ENCODE results near the gene FXYD1. TPM values are rescaled to one million over a fixed set of nuclear protein-coding genes. Genes with fewer than 3 reads are reported as not detected.
A peak's percentile ranks its signal among the peaks of the same experiment; 100 is the strongest.

The FXYD1 gene
- total RNA-seq, 1 donor from 2014 or later: 0.52 TPM

DNA sequence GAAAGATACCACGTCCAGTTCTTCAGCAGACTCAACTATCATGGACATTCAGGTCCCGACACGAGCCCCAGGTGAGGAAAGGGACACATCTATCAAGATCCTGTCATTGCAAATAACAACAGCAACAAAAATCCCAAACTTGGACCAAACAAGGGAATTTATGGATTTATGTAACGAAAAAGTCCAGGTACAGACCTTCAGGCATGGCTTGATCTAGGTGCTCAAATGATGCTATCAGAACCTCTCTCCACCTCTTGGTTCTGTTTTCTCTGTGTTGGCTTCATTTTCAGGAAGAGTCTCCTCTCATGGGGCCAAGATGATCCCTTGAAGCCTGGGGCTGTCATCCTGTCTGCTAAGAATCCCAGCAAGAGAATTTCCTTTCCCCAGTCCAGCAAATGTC lies 18.8 kb downstream of the FXYD1 start:
- peak overlapping the region; percentile 62 for H3K27ac Mint-ChIP-seq (ENCODE audit: unreplicated experiment)
- no peak overlapping the region for H3K4me2 ChIP-seq (ENCODE audit: low read length)
- peaks cover 25% of the 10 kb centered on the region for H3K36me3 Mint-ChIP-seq (ENCODE audit: low read depth, unreplicated experiment)
- H3K4me3 Mint-ChIP-seq (ENCODE audit: unreplicated experiment): no peak overlapping the region
- DNase-seq (ENCODE audit: low read depth): no peak
- peaks cover 22% of the 10 kb centered on the region for H4K20me1 ChIP-seq (ENCODE audit: insufficient read depth, low read length)
- H3K27me3 ChIP-seq (ENCODE audit: insufficient read depth, low read length): no peaks in the 10 kb centered on the region
- peaks cover 25% of the 10 kb centered on the region for H3K79me2 ChIP-seq (ENCODE audit: insufficient read depth, low read length)
- TF ChIP-seq, protein P1, sequence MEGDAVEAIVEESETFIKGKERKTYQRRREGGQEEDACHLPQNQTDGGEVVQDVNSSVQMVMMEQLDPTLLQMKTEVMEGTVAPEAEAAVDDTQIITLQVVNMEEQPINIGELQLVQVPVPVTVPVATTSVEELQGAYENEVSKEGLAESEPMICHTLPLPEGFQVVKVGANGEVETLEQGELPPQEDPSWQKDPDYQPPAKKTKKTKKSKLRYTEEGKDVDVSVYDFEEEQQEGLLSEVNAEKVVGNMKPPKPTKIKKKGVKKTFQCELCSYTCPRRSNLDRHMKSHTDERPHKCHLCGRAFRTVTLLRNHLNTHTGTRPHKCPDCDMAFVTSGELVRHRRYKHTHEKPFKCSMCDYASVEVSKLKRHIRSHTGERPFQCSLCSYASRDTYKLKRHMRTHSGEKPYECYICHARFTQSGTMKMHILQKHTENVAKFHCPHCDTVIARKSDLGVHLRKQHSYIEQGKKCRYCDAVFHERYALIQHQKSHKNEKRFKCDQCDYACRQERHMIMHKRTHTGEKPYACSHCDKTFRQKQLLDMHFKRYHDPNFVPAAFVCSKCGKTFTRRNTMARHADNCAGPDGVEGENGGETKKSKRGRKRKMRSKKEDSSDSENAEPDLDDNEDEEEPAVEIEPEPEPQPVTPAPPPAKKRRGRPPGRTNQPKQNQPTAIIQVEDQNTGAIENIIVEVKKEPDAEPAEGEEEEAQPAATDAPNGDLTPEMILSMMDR (IDR thresholded peaks at IDR 0.05; ENCODE audit: insufficient read depth, low read depth, low read length): no peak
- TF ChIP-seq EZH2 (IDR thresholded peaks at IDR 0.05; ENCODE audit: insufficient read depth, low read length): no peak
- H3K4me1 ChIP-seq (ENCODE audit: insufficient read depth, low read length): peaks cover 6% of the 10 kb centered on the region
- no peak overlapping the region for H3K4me3 ChIP-seq (ENCODE audit: insufficient read depth, low read depth, low read length)
- H3K36me3 ChIP-seq (ENCODE audit: insufficient read depth, low read length): peaks cover 36% of the 10 kb centered on the region
- H3K27me3 Mint-ChIP-seq (ENCODE audit: low read depth, unreplicated experiment): peaks cover 6% of the 10 kb centered on the region
- peaks cover 9% of the 10 kb centered on the region for H3K9me3 Mint-ChIP-seq (ENCODE audit: unreplicated experiment)
- H3K4me1 Mint-ChIP-seq (ENCODE audit: low read depth, unreplicated experiment): peaks cover 4% of the 10 kb centered on the region
- peaks cover 3% of the 10 kb centered on the region for H3K9me3 ChIP-seq (ENCODE audit: insufficient read depth, low read depth, low read length)
- no peak overlapping the region for H2AFZ ChIP-seq (ENCODE audit: low read depth, low read length)
- FAIRE-seq: no peak
- no peak overlapping the region for H3K9ac ChIP-seq (ENCODE audit: low read length)
- H3K27ac ChIP-seq (ENCODE audit: low read depth, low read length): no peak overlapping the region

DNA sequence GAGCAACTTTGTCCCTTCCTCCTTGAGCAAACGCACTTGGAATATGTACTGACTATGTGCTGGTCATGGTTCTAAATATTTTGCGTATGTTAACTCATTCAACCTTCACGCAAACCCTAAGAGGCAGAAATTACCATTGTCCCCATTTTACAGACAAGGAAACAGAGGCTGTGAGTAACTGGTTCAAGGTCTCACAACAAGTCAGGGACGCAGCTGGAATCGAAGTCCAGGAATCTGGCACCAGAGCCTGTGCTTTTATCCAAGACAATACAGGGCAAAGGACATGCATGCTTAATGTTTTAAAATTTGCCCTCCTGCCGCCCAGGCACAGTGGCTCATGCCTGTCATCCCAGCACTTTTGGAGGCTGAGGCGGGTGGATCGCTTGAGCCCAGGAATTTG lies 21.0 kb downstream of the FXYD1 start:
- H3K4me3 Mint-ChIP-seq (ENCODE audit: unreplicated experiment): no peak overlapping the region
- peaks cover 24% of the 10 kb centered on the region for H3K9me3 Mint-ChIP-seq (ENCODE audit: unreplicated experiment)
- H3K36me3 Mint-ChIP-seq (ENCODE audit: low read depth, unreplicated experiment): peaks cover 45% of the 10 kb centered on the region
- H3K27ac Mint-ChIP-seq (ENCODE audit: unreplicated experiment): no peak overlapping the region
- H3K4me2 ChIP-seq (ENCODE audit: low read length): no peak overlapping the region
- H3K4me3 ChIP-seq (ENCODE audit: insufficient read depth, low read depth, low read length): no peak overlapping the region
- no peaks in the 10 kb centered on the region for H3K27me3 ChIP-seq (ENCODE audit: insufficient read depth, low read length)
- H3K4me1 Mint-ChIP-seq (ENCODE audit: low read depth, unreplicated experiment): peaks cover 1% of the 10 kb centered on the region
- no peak overlapping the region for H3K27ac ChIP-seq (ENCODE audit: low read depth, low read length)
- FAIRE-seq (no peak), DNase-seq (ENCODE audit: low read depth) (no peak)
- H4K20me1 ChIP-seq (ENCODE audit: insufficient read depth, low read length): peaks cover 26% of the 10 kb centered on the region
- H3K79me2 ChIP-seq (ENCODE audit: insufficient read depth, low read length): peaks cover 21% of the 10 kb centered on the region
- TF ChIP-seq, protein P1 (IDR thresholded peaks at IDR 0.05; ENCODE audit: insufficient read depth, low read depth, low read length): no peak
- no peak for TF ChIP-seq EZH2 (IDR thresholded peaks at IDR 0.05; ENCODE audit: insufficient read depth, low read length)
- no peak overlapping the region for H3K9ac ChIP-seq (ENCODE audit: low read length)
- H3K27me3 Mint-ChIP-seq (ENCODE audit: low read depth, unreplicated experiment): no peaks in the 10 kb centered on the region
- H3K4me1 ChIP-seq (ENCODE audit: insufficient read depth, low read length): no peaks in the 10 kb centered on the region
- peaks cover 18% of the 10 kb centered on the region for H3K9me3 ChIP-seq (ENCODE audit: insufficient read depth, low read depth, low read length)
- no peak overlapping the region for H2AFZ ChIP-seq (ENCODE audit: low read depth, low read length)
- peaks cover 54% of the 10 kb centered on the region for H3K36me3 ChIP-seq (ENCODE audit: insufficient read depth, low read length)

DNA sequence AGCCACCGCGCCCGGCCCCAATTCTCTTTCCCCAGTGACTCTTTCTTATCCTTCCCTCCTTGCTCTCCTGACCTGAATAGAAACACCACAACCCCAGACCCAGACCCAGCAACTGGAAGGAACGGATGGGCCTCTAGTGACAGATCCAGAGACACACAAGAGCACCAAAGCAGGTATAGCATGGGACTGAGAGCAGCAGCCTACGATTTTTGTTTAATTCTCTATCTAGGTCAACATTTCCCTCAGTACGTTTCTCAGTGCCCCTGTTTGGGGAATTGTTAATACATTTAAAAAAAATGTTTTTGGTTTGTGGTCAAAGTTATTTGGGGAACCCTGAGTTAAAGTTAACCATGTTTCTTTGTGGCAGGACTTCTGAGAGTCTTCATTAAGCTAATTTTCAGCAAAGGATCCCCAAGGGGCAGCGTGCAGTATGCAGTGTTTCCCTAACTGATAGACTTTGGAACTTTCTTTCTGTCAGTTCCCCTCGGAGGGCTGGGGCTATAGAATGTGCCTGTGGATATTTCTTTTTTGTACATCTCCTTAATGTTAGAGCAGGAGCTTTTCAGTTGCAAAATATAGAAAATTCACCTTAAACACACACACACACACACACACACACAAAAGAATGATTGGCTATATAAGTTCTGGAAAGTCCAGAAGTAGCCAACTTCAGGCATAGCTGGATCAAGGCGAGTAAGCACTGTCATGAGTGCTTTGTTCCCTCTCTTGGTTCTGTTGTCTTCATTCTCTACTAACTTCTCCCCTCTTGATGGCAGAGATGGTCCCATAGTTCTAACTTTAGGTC lies 22.2 kb downstream of the FXYD1 start:
- H3K27me3 Mint-ChIP-seq (ENCODE audit: low read depth, unreplicated experiment): no peaks in the 10 kb centered on the region
- H3K4me3 Mint-ChIP-seq (ENCODE audit: unreplicated experiment): no peak overlapping the region
- H3K9ac ChIP-seq (ENCODE audit: low read length): no peak overlapping the region

More for the DNA sequence above, 22.2 kb downstream of the FXYD1 start:
- H3K4me3 ChIP-seq (ENCODE audit: insufficient read depth, low read depth, low read length): no peak overlapping the region
- H3K79me2 ChIP-seq (ENCODE audit: insufficient read depth, low read length): peaks cover 9% of the 10 kb centered on the region
- H3K36me3 ChIP-seq (ENCODE audit: insufficient read depth, low read length): peaks cover 65% of the 10 kb centered on the region
- DNase-seq (ENCODE audit: low read depth): no peak
- peaks cover 18% of the 10 kb centered on the region for H3K9me3 ChIP-seq (ENCODE audit: insufficient read depth, low read depth, low read length)
- H3K4me2 ChIP-seq (ENCODE audit: low read length): no peak overlapping the region
- peaks cover 19% of the 10 kb centered on the region for H4K20me1 ChIP-seq (ENCODE audit: insufficient read depth, low read length)
- Mint-ChIP-seq H3K27ac (ENCODE audit: unreplicated experiment) (no peak overlapping the region), H3K9me3 (ENCODE audit: unreplicated experiment) (peaks cover 24% of the 10 kb centered on the region), H3K4me1 (ENCODE audit: low read depth, unreplicated experiment) (peaks cover 1% of the 10 kb centered on the region), H3K36me3 (ENCODE audit: low read depth, unreplicated experiment) (peaks cover 53% of the 10 kb centered on the region)
- H3K27ac ChIP-seq (ENCODE audit: low read depth, low read length): no peak overlapping the region
- no peaks in the 10 kb centered on the region for H3K27me3 ChIP-seq (ENCODE audit: insufficient read depth, low read length)
- no peak for FAIRE-seq
- no peak overlapping the region for H2AFZ ChIP-seq (ENCODE audit: low read depth, low read length)
- TF ChIP-seq EZH2 (IDR thresholded peaks at IDR 0.05; ENCODE audit: insufficient read depth, low read length): no peak
- TF ChIP-seq, protein P1 (IDR thresholded peaks at IDR 0.05; ENCODE audit: insufficient read depth, low read depth, low read length): no peak
- no peaks in the 10 kb centered on the region for H3K4me1 ChIP-seq (ENCODE audit: insufficient read depth, low read length)
